Measurements from ENCODE around the gene STAT5B.

STAT5B gene

GRCh38 chr17:42260318-42260717 is 15.9 kb downstream of the STAT5B start:
- TF ChIP-seq CTCF (IDR thresholded peaks at IDR 0.05; ENCODE audit: control insufficient read depth, insufficient read depth, low read depth, low read length, missing control alignments), result no peak

GRCh38 chr17:42255445-42255844 is 20.7 kb downstream of the STAT5B start:
- no peak overlapping the region for H3K4me3 ChIP-seq (ENCODE audit: control insufficient read depth, low read depth, low read length)
- TF ChIP-seq CTCF (IDR thresholded peaks at IDR 0.05; ENCODE audit: control insufficient read depth, insufficient read depth, low read depth, low read length, missing control alignments), result no peak
- DNase-seq (ENCODE audit: low read depth), result no peak

More at GRCh38 chr17:42260318-42260717, 15.9 kb downstream of the STAT5B start:
- H3K4me3 ChIP-seq (ENCODE audit: control insufficient read depth, low read depth, low read length), result no peak overlapping the region
- no peak for DNase-seq (ENCODE audit: low read depth)

- no peak overlapping the region for H3K4me3 ChIP-seq (ENCODE audit: control insufficient read depth, low read depth, low read length)
- DNase-seq (ENCODE audit: low read depth), result no peak
- TF ChIP-seq CTCF (IDR thresholded peaks at IDR 0.05; ENCODE audit: control insufficient read depth, insufficient read depth, low read depth, low read length, missing control alignments), result no peak
These were observed 22.6 kb downstream of the STAT5B start for GRCh38 chr17:42253578-42253977.

- no peak overlapping the region for H3K4me3 ChIP-seq (ENCODE audit: control insufficient read depth, low read depth, low read length)
- TF ChIP-seq CTCF (IDR thresholded peaks at IDR 0.05; ENCODE audit: control insufficient read depth, insufficient read depth, low read depth, low read length, missing control alignments), result no peak
- DNase-seq (ENCODE audit: low read depth), result no peak
These were observed 23.3 kb downstream of the STAT5B start for GRCh38 chr17:42252597-42253550.

GRCh38 chr17:42251115-42251514 is 25.1 kb downstream of the STAT5B start:
- DNase-seq (ENCODE audit: low read depth), result no peak
- peak; percentile 14 for TF ChIP-seq CTCF (IDR thresholded peaks at IDR 0.05; ENCODE audit: control insufficient read depth, insufficient read depth, low read depth, low read length, missing control alignments)
- H3K4me3 ChIP-seq (ENCODE audit: control insufficient read depth, low read depth, low read length), result no peak overlapping the region

GRCh38 chr17:42249681-42250446 is 26.3 kb downstream of the STAT5B start:
- no peak for TF ChIP-seq CTCF (IDR thresholded peaks at IDR 0.05; ENCODE audit: control insufficient read depth, insufficient read depth, low read depth, low read length, missing control alignments)
- DNase-seq (ENCODE audit: low read depth), result no peak
- no peak overlapping the region for H3K4me3 ChIP-seq (ENCODE audit: control insufficient read depth, low read depth, low read length)

All from AG09309 (cell line).